HK-2 (cell line): ENCODE data around the gene RAB3GAP2.
"Not testable (repeated sequence)": the region's sequence is repeated elsewhere in the genome, so short reads cannot be mapped to it uniquely, and the experiment has no call there.

Experiments
- DNase-seq: peaks from one replicate; pipeline ENCODE4 v3.0.0-alpha.2; 2018; ENCODE audit not compliant: unreplicated experiment

Gene RAB3GAP2

DNA sequence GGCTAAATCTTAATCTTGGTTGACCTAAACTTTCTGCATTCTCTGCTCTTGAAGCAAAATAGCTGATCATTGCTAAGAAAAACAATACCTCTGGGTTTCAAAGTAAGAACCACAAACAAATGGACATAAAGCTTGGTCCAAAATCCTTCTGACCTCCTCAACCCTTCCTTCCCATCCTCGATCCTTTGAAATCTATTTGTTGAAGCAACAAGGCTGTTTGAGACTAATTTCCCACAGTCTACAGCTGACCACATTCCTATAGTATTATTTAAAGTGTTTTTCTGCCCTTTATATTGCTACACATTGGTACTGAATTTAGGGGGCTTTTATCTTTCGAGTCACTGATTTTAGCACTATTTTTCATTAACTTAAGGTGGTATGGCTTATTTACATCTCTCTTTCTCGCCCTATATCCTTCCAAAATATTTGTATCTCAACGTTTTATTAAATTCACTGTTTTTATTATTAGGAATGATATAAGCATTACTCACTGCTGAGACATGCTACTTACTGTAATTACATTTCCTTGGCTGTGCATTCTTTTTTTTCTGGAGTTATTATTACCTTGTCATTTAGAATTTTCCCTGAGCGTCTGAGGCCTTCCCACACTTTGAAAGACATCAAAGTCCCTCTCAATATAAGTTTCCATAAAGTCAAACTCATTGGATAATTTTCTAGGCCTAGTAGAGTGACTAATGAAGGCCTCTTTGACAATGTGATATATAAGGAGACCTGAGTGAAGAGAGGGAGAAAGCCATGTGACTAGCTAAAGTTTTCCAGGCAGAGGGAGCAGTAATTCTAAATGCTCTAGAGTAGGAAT lies 73.9 kb downstream of the RAB3GAP2 start:
- no peak for DNase-seq

DNA sequence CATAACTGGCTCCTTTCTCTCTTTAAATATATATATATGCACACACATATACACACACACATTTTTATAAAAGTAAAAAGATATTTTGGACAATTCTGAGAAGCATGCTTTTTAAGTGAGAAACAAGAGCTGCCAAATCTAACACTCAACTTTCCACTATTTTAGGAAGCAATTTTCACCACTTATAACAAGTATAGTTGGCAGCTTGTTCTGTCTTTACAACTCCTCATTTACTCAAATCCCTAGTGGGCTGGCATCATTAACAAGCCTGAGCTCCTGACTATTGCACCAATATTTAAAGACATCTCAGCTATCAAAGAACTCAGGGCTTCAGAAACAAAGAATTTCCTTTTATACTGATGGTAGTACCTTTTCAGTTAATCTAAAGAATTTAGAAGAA lies 76.6 kb downstream of the RAB3GAP2 start:
- DNase-seq = no peak

DNA sequence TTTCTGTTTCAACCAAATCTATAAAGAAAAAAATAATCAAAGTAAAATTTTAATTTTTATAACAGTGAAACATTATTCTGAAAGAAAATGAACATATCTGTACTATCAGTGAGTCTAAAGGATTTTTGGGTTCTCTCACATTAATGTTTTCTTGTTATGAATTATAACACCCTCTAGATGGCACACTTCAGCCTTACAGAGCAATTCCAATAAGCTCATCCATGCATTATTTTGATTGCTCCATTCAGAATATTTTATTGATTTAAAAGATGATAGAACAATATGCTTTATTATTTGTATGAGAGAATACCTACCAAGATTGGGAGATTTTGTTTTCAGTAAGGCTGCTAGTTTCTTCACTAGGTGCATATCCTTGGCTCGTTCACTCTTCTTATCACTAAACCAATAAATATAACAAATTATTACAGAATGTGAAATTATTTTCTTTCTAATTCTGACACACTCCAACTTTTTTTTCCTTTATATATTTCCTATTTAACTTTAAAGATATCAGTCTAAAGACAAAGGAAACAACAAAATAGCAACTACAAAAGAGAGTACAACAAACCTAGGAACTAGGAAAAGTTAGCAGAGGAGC lies 82.4 kb downstream of the RAB3GAP2 start:
- no peak for DNase-seq

DNA sequence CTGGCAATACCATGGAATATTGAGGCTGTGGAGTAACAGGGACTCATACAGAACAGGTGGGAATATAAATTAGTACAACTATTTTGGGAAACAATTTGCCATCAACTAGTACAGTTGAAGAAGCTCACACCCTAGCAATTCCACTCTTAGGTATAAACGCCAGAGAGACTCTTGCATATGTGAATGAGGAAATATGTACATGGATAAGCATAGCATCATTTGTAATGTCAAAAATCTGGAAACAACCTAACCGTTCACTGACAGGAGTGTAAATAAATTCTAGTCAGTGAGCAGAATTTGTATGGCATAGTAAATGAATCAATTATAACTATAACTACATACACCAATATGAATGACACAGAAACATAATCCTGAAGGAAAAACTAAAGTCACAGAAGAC lies 83.7 kb downstream of the RAB3GAP2 start:
- no peak for DNase-seq

DNA sequence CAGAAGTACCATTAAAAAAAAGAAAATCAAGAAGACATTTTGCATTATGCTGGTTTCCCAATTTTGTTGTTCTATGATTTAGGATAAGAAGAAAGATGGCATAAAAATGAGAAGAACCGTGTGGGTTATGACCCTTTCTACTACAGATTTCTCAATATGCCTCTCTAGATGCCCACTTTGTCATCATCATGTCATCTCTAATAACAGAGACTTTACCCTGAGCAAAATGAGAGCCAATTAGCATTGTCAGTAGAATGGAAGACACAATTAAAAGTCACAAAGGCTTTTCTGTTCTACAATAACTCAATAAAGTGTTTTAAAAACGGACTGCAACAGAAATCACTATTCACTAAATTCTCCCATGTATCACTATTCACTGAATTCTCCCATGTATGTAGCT lies 85.5 kb downstream of the RAB3GAP2 start:
- no peak for DNase-seq

DNA sequence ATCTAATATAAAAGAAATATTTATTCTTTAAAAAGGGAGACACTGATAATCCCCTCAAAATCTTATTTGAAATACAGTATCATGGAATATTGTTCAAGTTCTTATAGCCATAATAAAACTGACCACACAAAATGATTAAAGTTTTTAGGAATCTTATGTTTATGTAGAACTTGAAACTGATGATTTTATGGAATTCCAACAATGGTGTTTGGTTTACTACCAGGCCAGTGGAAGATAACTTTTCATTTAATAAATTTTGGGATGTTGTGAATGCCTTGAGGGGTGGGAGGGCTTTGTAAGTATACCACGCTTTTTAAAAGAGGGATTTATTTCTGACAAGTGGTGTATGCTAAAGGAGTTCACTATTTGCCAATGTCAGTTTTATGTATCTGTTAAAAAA lies 87.7 kb downstream of the RAB3GAP2 start:
- DNase-seq = no peak

DNA sequence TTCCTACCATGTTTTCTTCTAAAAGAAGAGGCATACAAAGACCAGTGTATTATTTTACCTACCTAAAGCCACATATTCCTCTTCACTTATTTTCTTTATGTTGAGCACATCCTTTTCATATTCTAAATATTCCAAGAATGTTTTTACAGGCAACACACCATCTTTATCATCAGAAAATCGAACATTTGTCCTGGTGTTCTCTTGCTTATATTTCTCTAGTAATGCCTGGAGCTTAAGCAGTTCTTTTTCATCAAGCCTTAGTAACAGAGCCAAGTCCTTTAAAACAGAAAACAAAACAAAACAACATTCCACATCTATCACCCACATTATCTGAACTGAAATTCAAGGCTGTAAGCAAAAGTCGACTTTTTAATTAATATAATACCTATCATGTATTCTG lies 89.6 kb downstream of the RAB3GAP2 start:
- no peak for DNase-seq

DNA sequence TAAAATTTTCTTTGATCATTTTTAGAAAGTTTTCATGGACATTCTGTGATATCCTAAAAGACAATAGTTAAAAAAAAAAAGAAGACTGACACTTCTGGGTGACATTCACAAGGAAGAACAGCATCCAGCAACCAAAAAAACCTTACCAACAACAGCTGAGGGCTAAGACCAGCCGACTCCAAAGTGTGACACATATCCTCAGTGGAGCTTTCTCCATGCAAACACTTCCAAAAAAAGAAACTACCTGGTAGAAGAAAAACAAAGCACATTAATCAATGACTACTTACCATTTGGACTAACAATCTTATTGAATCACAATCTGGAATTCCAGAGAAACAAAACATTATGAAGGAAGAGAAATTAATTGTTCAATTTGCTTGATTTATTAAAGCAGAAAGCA lies 90.1 kb downstream of the RAB3GAP2 start:
- no peak for DNase-seq

DNA sequence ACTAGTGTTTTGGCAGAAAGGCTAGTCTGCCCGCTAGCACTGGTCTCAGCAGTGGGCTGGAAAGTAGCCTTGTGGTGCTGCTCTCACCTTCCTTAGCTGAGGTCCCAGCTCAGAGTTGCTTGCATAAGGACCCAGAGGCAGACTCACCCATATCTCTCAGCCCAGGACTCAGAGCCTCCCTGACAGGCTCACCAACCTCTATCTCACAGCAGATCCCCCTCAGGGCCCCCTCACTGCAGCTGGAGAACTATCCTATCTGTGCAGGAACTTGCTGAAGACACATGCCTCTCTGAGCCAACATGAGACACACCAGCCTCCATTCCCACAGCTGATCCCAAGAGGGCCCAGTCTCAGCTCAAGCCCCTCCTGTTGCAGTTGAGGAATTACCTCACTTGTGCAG lies 95.7 kb downstream of the RAB3GAP2 start:
- DNase-seq = no peak

DNA sequence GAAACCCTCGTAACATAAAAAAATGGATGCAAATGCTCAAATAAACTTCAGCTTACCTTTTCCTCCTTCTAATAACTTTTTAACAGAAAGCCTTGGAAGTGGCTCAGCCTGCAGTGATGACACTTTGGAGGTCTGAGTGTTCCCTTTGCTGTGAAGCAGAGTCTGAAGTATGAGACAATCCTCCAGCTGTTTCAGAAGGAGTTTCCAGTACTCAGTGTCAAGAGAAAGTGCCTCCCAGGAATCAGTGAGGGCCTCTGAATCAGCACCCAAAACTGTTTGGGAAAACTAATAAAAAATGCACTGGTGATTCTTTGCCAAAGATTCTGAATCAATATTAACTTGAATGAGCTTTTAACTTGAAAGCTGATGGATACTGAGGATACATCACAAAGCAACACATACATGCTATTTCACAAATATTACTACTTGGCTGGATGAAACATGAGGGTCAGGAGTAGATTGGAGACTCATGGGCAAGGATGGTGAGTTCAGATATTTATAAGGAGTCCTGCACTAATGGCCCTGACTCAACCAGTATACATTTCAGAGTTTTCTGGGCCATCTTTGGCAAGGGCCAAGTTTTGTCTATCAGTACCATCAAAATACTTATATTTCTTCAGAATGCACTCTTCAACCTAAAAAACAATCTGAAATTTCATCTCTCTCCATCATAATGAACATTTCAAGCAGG lies 101.3 kb downstream of the RAB3GAP2 start:
- DNase-seq = no peak

DNA sequence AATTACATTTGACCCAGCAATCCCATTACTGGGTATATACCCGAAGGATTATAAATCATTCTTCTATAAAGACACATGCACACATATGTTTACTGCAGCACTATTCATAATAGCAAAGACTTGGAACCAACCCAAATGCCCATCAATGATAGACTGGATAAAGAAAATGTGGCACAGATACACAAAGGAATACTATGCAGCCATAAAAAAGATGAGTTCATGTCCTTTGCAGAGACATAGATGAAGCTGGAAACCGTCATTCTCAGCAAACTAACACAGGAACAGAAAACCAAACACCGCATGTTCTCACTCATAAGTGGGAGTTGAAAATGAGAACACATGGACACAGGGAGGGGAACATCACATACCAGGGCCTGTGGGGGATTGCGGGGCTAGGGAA lies 102.4 kb downstream of the RAB3GAP2 start:
- not testable (repeated sequence) for DNase-seq

DNA sequence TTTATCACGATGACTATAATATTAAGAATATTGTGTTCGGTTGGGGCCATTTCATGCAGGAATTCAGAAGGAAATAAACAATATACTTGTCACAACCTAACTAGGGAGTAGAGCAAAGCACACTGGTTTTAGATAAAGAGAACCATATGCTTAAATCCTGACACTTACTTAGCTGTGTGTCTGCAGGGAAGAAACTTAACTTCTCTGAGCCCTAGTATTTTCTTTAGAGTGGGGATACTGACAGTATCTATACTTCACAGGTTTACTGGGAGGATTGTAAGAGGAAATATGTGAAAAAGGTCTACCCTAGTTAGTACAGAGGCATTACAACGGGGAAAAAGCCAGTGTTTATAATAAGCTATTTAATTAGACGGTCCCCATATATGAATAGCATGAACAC lies 105.4 kb downstream of the RAB3GAP2 start:
- no peak for DNase-seq

DNA sequence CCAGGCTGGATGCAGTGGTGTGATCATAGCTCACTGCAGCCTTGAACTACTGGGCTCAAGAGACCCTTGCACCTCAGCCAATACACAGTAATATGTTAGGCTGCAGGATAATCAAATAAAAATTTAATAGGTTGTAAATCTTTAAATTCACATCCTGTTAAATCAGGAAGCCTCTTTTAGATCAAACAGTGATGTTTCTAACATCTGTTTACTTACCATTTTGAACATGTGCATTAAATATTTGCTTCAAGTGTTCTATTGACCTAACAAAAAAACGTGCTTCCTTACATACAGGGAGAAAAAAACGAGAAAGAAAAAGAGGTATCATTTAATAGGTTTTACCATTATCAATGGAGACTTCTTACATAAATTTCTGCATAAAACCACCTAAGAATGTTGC lies 107.7 kb downstream of the RAB3GAP2 start:
- no peak for DNase-seq

DNA sequence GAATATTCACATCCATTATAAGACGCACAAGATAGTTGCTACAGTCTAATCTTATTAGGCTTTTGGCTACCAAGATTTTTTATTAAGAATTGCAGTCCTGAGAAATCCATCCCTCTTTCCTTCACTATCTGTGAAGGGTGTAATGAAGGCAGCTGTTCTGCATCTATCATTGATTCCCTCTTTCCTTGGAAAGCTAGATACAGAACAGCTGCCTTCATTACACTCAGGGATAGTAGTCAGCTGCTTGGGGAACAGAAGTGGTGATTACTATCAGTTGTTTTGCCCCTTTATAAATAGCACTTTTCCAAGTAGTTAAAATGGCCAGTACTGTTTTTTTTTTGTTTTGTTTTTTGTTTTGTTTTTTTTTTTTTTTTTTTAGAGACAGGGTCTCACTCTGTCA lies 108.1 kb downstream of the RAB3GAP2 start:
- DNase-seq = no peak

DNA sequence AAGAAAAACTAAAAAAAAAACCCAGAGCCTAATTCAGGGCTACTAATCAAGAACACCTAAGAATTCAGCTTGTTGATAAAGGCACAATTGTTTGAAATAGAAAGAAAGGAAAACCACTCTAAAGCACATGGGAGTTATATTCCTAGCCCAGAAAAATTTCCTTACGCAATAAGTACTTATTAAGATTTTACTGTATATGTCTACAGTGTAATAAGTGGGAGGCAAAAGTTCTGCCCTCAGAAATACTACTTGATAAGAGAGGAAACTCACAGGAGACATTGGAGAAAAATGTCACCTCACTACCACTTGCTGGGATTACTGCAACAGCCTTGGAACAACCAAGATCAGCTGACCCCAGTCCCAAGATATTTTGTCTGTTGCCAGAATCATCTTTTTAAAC lies 112.2 kb downstream of the RAB3GAP2 start:
- DNase-seq = no peak

DNA sequence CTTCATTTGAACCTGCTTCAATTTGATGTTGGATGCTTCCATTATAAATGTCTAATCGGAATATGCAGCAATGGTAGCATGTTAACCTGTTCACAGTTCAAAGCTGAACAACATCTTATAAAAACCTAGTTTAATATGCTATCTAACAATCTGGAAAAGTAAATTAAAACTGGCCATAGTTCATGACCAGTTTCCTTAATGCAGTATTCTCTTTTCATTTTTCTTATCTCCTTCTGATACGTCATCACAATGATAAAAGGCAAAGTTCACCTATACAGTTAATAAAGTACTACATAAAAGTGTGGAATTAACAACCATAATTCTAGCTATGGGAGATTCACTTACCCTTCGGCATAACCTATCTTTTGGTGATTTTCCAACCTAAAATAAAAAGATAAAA lies 113.2 kb downstream of the RAB3GAP2 start:
- DNase-seq = no peak

DNA sequence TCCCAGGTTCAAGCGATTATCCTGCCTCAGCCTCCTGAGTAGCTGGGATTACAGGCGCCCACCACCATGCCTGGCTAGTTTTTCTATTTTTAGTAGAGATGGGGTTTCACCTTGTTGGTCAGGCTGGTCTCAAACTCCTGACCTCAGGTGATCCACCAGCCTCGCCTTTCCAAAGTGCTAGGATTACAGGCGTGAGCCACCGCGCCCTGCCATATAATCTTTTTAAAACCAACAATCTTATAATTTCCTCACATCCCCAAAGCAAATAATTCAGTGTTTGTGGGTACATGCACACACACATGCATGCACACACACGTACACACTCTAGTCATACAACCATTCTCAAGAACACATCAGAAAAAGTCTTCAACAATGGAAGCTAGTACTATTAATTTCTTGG lies 113.7 kb downstream of the RAB3GAP2 start:
- not testable (repeated sequence) for DNase-seq

DNA sequence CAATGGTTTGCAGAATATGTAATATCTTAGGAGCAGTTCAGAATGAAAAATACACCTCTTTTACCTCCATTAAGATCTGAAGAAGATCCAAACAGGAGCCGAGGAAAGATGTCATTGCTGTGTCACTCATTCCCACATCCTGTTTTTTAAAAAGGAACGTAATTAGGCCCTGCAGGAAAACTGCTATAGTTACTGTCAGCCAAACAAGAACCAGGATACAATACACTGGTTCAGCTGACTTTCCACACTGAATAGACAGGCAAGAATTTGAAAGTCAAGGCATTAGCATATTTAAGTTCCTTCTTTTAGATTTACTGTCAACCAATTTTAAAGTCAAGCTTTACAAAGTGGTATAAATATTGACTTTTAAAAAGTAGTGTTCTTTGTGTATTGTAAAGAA lies 114.5 kb downstream of the RAB3GAP2 start:
- DNase-seq = no peak

DNA sequence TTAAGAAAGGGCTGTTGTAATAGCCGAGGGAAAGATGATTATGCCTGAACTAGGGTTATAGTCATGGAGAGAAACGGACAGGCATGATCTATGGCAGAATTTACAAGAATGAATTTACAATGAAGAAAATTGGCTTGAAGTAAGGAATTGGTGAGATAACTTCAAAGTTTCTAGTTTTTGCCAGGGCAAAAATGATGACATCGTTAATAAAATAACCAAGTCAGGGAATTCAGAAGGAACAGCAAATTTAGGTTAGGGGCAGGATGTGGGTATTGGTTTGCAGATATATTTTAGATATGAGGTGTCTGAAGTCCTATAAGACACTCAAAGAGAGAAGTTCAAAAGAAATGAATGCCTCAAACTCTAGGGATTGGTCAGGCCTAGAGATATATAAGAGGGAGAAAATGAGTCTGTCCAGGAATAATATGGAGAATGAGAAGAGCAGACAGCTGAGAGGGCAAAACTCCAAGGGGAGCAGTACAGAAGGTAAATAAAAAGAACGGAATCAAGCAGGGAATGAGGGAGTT lies 115.6 kb downstream of the RAB3GAP2 start:
- DNase-seq = no peak

DNA sequence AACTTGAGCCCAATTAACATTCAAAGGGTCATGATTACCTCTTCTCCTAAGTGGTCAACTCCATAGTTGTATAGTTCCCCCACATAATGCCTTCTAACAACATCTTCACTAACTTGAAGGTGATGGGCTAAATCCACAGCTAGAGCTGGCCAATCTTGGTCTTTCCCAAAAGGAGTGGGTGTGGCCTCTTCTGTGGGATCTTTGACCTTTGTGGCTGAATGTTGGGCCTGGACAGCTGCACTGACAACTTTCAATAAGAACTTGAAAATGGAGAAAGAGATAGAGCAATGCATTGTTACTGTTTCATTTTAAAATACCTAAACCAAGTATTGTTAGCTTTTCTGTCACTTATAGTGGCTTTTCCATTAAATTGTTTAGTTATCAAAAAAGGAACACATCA lies 119.1 kb downstream of the RAB3GAP2 start:
- DNase-seq = no peak

DNA sequence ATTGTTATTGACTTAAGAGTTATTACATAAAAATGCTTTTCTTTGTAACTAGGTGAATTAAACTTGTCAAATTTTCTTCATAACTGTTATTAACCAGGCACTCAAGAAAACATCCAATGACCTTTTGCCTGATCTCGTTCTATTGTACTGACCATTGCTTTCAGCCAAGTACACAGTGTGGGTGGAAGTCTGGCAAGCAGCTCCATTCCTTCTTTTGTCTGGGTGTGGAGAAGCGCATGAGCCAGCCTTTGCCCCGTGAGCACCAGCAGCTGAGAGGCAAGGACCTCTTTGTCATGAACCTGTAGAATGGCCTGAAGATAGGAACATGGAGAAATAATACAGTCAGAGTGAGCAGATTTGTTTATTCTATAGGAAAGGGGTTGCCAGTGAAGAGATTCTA lies 120.8 kb downstream of the RAB3GAP2 start:
- no peak for DNase-seq

DNA sequence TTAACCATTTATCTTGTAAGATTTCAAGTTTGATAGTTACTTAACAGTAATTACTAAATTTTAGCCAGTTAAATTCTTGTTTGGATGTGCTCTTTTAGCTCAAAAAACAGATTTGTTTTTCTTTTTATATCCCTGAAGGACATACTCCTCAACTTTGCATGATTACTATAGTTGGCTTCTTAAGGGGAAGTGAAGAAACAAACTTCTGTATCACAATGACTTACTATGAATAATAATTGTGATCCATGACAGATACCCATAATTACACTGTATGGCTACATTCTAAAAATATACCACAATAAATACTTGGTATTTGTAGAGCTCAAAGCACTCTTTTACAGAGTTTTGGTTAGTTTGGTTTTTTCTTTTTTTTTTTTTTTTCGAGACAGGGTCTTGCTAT lies 122.5 kb downstream of the RAB3GAP2 start:
- DNase-seq = no peak

DNA sequence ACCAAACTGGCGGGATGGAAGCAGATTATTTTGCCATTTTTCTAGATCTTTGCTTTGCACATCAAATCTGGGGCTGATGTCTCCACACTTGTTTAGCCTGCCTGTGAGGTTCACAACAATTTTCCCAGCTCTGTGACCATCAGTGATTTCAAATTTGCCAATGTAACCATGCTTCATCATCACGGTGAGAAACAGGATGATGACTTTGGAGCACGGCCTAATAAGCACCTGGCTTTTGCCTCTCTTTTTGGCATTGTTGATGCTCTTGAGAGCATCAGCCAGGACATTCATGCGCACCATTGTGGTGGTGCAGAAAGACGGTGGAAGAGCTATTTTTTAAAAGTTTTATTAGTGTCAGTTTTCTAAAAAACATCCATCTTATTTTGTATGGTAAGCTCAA lies 128.2 kb downstream of the RAB3GAP2 start:
- no peak for DNase-seq
